ENCODE results near the gene AP3S2.

The AP3S2 gene

DNA sequence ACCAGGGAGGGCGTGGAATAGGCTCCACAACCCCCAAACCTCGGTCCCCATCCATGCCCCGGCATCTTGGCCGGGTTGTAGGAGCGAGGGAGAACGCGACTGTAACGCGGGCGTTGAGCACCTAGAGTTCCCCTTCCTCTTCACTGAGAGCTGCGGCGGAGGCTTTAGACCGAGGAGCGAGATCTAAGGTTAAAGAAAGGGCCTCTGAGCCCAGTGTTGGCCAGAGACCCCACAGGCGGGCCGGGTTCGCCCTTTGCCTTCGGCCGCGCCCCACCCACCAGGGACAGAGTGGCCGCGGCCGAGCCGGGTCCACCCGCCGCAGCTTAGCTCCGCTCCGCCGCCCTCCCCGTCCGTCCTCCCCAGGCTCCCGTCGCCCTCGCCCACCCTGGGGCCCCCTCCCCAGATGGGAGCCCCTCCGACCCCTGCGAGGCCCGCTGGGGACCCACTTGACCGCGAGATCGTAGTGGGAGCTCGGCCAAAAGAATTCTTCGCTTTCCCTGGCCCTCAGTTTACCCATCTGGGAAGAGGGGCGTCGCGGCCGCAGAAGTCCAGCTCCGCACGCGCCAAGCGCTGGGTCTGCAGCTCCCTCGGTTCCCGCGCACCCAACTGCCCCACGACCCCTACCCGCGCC lies 79.6 kb downstream of the AP3S2 start:
- no peak for DNase-seq

- DNase-seq: no peak
Measured at GRCh38 chr15:89813381-89814111, 80.2 kb downstream of the AP3S2 start.

GRCh38 chr15:89812847-89813320 lies 80.9 kb downstream of the AP3S2 start:
- no peak for DNase-seq

- no peak for DNase-seq
Measured at GRCh38 chr15:89812011-89812846, 81.6 kb downstream of the AP3S2 start.

DNA sequence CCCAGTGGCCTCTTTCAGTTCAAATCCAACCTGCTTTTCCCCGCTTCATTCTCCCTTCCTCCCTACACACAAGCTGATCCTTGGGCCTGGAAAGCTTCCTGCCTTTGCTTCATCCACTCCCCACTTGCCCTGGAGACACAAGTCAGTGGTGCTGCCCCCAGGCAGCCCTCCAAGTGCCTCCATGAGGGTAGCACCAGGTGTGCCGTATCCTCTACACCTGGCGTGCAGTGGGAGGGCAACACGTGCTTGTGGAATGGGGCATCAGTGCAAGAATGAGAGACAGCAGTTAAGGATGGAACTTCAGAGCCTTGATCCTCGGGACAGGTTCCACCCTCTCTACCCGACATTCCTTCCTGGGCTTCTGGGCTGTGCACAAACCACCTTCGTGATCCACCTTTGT lies 83.0 kb downstream of the AP3S2 start:
- no peak for DNase-seq

DNA sequence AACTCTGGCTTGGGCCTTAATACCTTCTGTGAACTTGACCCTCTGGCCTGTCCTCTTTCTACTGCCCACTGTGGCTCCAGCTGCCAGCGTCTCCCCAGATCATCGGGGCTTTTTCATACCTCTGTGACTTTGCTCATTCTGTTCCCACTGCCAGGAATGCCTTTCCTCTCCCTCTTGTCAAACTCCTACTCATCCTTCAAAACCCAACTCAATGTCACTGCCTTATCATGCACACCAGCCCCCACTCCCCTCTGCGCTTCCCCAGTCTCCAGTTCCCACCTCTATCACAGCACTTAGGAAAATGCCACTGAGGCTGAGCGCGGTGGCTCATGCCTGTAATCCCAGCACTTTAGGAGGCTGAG lies 84.0 kb downstream of the AP3S2 start:
- DNase-seq: no peak

- DNase-seq: no peak
Measured at GRCh38 chr15:89809093-89809786, 84.6 kb downstream of the AP3S2 start.

DNA sequence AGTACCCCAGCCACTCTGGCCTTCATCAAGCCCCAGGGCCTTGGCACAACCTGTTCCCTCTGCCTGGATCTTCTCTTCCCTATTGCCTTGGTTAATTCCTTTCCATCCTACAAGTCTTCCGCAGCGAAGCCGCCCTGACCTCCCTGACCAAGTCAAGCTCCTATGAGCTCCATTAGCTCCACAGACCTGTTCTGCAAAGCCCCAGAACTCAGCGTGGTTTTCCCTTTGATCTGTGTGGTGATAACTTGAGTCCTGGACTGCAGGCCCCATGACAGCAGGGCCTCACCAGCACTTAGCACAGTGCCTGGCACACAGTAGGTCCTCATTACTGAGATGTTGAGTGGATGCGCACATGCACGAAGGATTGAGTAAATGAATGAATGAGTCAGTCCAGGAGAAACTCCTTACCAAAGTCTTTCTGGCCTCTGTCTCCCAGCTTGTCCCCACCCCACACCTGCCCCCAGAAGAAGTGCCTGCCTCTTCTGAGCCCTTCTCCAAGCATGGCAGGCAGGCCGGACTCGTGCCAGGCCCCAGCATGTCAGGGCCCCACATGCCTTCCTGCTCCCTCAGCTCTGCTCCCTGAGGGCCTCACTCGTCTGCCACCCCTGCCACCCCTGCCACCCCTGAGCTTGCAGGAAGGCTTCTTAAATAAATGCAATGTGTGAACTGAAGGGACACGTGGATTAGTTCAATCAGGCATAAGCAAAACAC lies 85.5 kb downstream of the AP3S2 start:
- DNase-seq: no peak

- no peak for DNase-seq
Measured at GRCh38 chr15:89807689-89808088, 86.1 kb downstream of the AP3S2 start.

- DNase-seq: no peak
Measured at GRCh38 chr15:89806559-89807550, 86.9 kb downstream of the AP3S2 start.

- no peak for DNase-seq
Measured at GRCh38 chr15:89806210-89806558, 87.6 kb downstream of the AP3S2 start.

DNA sequence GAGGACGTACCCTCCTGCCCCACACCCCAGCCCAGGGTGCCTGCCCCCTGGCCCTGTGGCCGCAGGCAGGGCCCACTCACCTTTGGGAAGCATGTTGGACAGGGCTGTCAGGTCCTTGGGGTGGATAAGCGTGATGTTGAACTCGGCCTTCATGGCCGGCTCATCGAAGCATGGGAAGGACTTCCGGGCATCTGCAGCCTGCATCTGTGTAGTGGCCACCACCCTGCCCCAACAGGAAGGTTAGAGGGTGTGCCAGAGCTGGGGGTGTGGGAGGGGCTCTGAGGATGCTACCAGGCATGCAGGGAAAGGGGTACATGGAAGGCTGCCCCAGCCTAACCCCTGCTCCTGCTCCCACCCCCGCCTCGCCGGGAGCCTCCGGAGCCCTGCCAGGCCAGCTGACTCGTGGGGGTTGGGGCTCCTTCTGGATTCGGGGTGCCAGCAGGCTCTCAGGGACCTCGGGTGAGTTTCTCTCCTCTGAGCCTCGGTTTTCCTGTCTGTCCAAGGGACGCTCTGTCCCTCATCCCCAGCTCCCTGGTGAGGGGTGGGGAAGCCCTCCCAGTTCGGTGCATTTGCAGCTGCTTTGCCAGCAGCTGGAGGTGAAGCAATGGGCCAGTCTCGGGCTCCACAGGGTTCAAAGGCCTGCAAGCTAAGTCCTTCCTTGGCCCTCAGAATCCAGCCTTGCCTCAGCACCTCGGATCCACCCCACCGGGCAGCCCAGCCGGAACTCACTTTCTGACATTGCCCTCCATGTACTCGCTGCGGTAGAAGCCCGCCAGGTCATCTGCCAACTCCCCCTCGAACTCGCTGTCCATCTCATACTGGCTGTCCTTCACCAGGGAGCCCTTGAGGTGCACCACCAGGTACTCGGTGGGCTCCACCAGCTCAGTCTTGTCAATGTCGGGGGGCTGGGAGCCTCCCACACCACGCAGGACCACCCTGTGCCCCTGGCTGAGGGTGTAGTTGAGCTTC lies 88.3 kb downstream of the AP3S2 start:
- DNase-seq: no peak

DNA sequence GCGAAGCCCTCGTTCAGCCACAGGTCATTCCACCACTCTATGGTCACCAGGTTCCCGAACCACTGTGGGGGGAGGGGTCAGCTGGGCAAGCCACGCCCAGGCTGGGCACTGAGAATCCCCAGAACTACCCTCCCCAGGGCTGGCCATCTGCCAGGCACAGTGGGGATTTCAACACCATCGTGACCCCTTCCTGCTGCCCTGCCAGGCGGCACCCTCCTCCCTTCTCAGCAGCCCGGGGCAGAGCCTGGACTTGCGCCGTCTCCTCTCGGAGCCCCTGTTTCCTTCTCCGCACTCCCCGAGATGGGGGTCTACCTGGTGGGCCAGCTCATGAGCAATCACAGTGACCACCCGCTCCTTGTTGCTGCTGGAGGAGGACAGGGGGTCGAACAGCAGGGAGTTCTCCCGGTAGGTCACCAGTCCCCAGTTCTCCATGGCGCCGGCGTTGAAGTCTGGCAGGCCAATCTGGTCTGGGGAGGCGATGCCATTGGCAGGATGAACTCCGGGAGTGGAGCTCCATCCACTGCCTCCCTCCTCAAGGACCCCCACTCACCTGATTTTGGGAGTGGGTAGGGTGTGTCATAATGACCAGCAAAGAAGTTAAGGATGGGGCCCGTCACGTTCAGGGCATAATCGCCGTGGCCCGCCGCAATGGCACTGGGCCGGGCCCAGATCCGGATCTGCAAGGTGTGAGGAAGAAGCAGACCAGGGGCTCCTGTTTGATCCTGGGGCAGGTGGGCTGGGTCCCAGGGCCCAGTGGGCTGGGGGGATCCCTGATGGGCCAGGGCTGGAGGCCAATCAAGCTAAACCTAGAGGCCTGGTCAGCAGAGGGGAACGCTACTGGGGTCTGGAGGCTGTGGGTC lies 89.6 kb downstream of the AP3S2 start:
- DNase-seq: no peak

GRCh38 chr15:89802986-89803824 lies 90.6 kb downstream of the AP3S2 start:
- DNase-seq: no peak

GRCh38 chr15:89802231-89802928 lies 91.4 kb downstream of the AP3S2 start:
- no peak for DNase-seq

DNA sequence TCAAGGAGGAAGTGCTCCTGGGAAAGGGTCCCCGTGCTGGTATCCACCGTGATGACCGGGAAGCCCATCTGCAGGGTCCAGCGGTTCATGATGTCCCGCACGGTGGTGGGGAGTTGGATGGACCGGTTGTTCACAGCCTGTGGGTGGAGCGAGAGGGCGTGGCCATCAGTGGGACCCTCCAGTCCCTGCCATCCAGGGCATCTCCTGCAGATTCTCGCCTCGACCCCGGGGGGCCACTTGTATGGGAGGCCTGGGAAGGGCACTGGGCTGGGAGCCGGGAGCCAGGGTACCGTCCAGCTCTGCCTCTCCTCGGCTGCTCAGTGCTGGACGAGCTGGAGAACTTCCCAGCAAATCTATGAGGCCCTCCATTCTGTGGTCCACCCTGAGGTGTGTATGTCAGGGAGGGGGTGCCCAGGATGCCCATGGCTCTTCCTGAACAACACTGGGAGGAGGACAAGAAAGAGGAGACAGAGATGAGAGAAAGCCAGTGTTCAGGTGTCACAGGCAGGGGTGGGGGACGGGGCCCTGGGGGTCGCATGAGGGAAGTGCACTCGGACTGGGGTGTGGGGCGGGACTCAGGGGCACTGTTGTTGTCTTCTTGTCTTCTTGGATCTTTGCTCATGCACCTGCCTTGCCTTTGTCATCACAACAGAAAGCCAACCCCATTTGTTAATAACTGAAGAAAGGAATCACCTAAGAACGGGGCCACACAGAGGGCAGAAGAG lies 92.2 kb downstream of the AP3S2 start:
- no peak for DNase-seq
